GM15510 (cell line): Measurements from ENCODE around the gene DOK4.

ENCODE experiments used
- POLR2A ChIP-seq: IDR thresholded peaks from 3 replicates; pipeline ENCODE4 v1.6.1; 2011; ENCODE audit warnings: borderline replicate concordance; ENCODE audit not compliant: insufficient read length; ENCODE audit errors: extremely low read depth

The DOK4 gene

GRCh38 chr16:57426356-57426755 is 59.9 kb downstream of the DOK4 start:
- TF ChIP-seq POLR2A = no peak

DNA sequence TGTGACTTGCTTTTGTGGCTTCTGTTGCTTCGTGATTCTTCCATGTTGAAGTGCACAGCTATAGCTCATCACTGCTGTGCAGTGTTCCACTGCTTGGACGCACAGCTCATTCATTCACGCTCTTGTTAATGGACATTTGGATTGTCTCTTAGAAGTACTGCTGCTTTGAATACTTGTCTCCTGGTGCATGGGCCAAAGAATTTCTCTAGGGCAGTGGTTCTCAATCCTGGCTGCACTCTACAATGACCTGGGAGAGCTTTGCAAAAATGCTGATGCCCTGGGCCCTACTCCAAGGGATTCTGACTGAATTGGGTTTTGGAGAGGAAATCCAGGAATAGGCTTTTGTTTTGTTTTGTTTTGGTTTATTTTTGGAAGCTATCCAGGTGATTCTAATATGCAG is 61.7 kb downstream of the DOK4 start:
- TF ChIP-seq POLR2A = no peak

- TF ChIP-seq POLR2A = no peak
These were observed 63.1 kb downstream of the DOK4 start for GRCh38 chr16:57423152-57423551.

- no peak for TF ChIP-seq POLR2A
These were observed 64.0 kb downstream of the DOK4 start for GRCh38 chr16:57422026-57422944.
